ENCODE data around the gene BICRAL. TPM values are rescaled to one million over a fixed set of nuclear protein-coding genes. Genes with fewer than 3 reads are reported as not detected.

Gene BICRAL
- total and polyA plus RNA-seq, 9 of the 15 experiments (the other 6 are each of a cell fraction or from before 2014, with no cell fraction given), result 1.2 to 11.9 (median 5.6) TPM

GRCh38 chr6:42745640-42746462, 36.0 kb upstream of the BICRAL start, which contains the start of gene TBCC (continued):
- TF ChIP-seq, protein P1, sequence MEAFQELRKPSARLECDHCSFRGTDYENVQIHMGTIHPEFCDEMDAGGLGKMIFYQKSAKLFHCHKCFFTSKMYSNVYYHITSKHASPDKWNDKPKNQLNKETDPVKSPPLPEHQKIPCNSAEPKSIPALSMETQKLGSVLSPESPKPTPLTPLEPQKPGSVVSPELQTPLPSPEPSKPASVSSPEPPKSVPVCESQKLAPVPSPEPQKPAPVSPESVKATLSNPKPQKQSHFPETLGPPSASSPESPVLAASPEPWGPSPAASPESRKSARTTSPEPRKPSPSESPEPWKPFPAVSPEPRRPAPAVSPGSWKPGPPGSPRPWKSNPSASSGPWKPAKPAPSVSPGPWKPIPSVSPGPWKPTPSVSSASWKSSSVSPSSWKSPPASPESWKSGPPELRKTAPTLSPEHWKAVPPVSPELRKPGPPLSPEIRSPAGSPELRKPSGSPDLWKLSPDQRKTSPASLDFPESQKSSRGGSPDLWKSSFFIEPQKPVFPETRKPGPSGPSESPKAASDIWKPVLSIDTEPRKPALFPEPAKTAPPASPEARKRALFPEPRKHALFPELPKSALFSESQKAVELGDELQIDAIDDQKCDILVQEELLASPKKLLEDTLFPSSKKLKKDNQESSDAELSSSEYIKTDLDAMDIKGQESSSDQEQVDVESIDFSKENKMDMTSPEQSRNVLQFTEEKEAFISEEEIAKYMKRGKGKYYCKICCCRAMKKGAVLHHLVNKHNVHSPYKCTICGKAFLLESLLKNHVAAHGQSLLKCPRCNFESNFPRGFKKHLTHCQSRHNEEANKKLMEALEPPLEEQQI (IDR thresholded peaks at IDR 0.05), result no peak
- no peak for TF ChIP-seq SMAD3 (CRISPR knock-in tag; conservative IDR thresholded peaks at IDR 0.05)
- no peak for TF ChIP-seq XRCC4 (IDR thresholded peaks at IDR 0.05; ENCODE audit: extremely low read depth, insufficient read depth, insufficient read length)
- TF ChIP-seq FOS (IDR thresholded peaks at IDR 0.05; ENCODE audit: extremely low read depth, insufficient read length), result peak; percentile 82
- TF ChIP-seq ZNF699 (CRISPR knock-in tag; IDR thresholded peaks at IDR 0.05; ENCODE audit: insufficient replicate concordance), result no peak
- no peak for TF ChIP-seq RAD51 (IDR thresholded peaks at IDR 0.05; ENCODE audit: borderline replicate concordance, low read depth)
- TF ChIP-seq THRAP3 (IDR thresholded peaks at IDR 0.05; ENCODE audit: borderline replicate concordance), result no peak
- TF ChIP-seq NFIX (CRISPR knock-in tag; IDR thresholded peaks at IDR 0.05; ENCODE audit: low read depth), result no peak
- no peak for TF ChIP-seq TCFL5 (CRISPR knock-in tag; conservative IDR thresholded peaks at IDR 0.05)
- no peak for TF ChIP-seq MYNN (IDR thresholded peaks at IDR 0.05)
- no peak for TF ChIP-seq MYNN (CRISPR knock-in tag; IDR thresholded peaks at IDR 0.05)
- TF ChIP-seq PPARD (CRISPR knock-in tag; IDR thresholded peaks at IDR 0.05), result no peak
- no peak for TF ChIP-seq SNRNP70 (optimal IDR thresholded peaks at IDR 0.05; ENCODE audit: low read depth, low read length)
- 0 out of 2 replicates have a peak, but pooled peaks have one; percentile 11 for TF ChIP-seq STAT6 (CRISPR knock-in tag; IDR thresholded peaks at IDR 0.05)
- no peak; a peak in 1 of 4 replicates for TF ChIP-seq SRF (CRISPR knock-in tag; IDR thresholded peaks at IDR 0.05)
- TF ChIP-seq BHLHE40 (IDR thresholded peaks at IDR 0.05; ENCODE audit: low read length), result peak; percentile 4; the same call in 1 of the 2 replicates
- peak; percentile 58; the same call in 1 of the 2 replicates for TF ChIP-seq CHD2 (IDR thresholded peaks at IDR 0.05; ENCODE audit: low read depth, low read length)
- no peak for TF ChIP-seq CTCFL (IDR thresholded peaks at IDR 0.05; ENCODE audit: borderline replicate concordance, insufficient read depth, low read depth, low read length, poor library complexity, severe bottlenecking)
- no peak for TF ChIP-seq DPF2 (IDR thresholded peaks at IDR 0.05)
- TF ChIP-seq, protein P2, sequence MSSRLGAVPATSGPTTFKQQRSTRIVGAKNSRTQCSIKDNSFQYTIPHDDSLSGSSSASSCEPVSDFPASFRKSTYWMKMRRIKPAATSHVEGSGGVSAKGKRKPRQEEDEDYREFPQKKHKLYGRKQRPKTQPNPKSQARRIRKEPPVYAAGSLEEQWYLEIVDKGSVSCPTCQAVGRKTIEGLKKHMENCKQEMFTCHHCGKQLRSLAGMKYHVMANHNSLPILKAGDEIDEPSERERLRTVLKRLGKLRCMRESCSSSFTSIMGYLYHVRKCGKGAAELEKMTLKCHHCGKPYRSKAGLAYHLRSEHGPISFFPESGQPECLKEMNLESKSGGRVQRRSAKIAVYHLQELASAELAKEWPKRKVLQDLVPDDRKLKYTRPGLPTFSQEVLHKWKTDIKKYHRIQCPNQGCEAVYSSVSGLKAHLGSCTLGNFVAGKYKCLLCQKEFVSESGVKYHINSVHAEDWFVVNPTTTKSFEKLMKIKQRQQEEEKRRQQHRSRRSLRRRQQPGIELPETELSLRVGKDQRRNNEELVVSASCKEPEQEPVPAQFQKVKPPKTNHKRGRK (tag; IDR thresholded peaks at IDR 0.05), result no peak

Data from K562 (cell line).